SU-DHL-6 (cell line): ENCODE data around the gene GALR3.

ENCODE experiments used
- EZH2phosphoT487 ChIP-seq: fragments of 200-600 bp; sonication (generic), shearing (Covaris generic); conservative IDR thresholded peaks from 2 replicates; pipeline ENCODE4 v1.6.1; 2018; ENCODE audit warnings: mild to moderate bottlenecking, antibody characterized with exemption, low read length, moderate library complexity, mixed read lengths
- TF ChIP-seq, protein P1 (sequence below): fragments of 200-600 bp; sonication (generic); IDR thresholded peaks from one replicate; pipeline ENCODE4 v1.5.1; 2017; ENCODE audit warnings: antibody characterized with exemption, mild to moderate bottlenecking, low read length, moderate library complexity; ENCODE audit not compliant: insufficient read depth, poor library complexity, severe bottlenecking

DNA sequence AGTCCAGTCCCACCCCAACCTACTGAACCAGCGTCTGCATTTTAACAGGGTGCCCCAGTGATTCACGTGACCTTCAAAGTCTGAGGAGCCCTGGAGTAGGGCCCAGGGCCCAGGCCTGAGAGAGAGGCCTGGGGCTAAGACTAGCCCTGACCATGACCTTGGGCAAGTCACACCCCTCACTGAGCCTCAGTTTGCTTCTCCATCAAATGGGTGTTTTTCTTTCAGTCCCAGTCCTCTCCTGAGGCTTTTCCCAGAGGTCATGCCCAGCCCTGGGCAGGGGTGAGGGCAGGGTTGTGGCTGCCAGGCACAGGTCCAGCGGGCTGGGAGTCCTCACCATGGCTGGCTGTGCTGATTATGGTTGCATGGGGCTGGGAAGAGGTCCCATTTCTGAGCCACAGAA lies 48.5 kb upstream of the GALR3 start:
- TF ChIP-seq, protein P1, sequence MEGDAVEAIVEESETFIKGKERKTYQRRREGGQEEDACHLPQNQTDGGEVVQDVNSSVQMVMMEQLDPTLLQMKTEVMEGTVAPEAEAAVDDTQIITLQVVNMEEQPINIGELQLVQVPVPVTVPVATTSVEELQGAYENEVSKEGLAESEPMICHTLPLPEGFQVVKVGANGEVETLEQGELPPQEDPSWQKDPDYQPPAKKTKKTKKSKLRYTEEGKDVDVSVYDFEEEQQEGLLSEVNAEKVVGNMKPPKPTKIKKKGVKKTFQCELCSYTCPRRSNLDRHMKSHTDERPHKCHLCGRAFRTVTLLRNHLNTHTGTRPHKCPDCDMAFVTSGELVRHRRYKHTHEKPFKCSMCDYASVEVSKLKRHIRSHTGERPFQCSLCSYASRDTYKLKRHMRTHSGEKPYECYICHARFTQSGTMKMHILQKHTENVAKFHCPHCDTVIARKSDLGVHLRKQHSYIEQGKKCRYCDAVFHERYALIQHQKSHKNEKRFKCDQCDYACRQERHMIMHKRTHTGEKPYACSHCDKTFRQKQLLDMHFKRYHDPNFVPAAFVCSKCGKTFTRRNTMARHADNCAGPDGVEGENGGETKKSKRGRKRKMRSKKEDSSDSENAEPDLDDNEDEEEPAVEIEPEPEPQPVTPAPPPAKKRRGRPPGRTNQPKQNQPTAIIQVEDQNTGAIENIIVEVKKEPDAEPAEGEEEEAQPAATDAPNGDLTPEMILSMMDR, result no peak
- no peak for TF ChIP-seq EZH2phosphoT487
